ENCODE data around the gene BZW2.
"Not testable (repeated sequence)": the region's sequence is repeated elsewhere in the genome, so short reads cannot be mapped to it uniquely, and the experiment has no call there.

Gene BZW2

DNA sequence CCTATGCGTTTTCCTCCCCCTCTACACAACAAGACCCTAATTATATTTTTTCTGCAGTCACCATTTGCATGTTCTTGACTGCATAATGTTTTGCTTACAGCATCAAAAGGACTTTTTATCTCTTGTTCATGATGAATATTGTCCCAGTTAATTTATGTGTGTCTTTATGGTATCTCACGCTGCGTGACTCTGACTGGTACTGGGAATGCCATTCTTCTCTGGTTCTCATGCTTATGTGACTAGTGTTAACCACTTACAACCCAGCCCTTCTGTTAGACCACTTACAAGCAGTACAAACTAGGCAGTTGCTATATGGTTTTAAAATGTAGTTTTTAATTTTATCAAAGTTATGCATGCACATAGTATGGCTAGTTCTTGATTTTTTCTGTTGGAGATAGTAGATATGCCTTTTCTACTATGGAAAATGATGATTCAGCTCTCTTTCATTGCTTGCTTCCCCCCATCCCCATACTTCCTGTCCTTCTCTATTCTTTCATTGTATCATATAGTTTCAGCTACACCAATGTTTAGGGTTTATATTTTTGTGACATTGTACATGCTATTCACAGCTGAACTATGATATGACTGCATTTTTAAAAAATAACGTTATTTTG is 24.9 kb downstream of the BZW2 start:
- DNase-seq (ENCODE audit: low read depth), result no peak

DNA sequence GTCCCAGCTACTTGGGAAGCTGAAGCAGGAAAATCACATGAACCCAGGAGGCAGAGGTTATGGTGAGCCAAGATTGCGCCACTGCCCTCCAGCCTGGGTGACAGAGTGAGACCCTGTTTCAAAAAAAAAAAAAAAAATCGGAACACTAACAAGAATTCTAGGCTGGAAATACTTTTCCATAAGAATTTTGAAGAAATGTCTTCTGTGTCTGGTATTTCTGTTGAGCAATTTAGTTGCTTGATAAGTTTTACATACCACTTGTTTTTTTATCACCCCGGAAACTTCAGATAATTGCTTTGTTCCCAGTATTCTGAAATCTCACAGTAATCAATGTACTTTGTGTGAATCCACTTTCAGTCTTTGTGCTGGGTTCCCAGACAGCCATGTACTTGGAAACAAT is 25.8 kb downstream of the BZW2 start:
- DNase-seq (ENCODE audit: low read depth), result no peak

DNA sequence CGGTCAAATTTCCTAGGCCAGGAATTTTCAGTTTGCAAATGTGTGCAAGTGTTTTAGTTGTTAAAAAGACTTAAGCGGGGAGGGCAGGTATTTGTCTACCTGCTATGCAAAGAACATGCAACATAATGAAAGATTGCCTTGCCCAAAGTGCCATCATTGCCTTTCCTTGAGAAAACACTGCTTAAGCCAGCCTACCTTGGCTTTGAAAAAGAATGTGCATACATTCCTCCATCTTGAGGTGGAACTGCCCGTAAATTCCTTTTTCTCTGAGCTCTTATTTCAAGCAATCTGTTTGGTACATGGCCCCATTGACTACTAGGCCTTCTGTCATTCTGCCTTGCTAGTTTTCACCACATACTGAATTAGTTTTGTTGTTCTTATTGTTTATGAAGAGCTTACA is 29.3 kb downstream of the BZW2 start:
- no peak for DNase-seq (ENCODE audit: low read depth)

DNA sequence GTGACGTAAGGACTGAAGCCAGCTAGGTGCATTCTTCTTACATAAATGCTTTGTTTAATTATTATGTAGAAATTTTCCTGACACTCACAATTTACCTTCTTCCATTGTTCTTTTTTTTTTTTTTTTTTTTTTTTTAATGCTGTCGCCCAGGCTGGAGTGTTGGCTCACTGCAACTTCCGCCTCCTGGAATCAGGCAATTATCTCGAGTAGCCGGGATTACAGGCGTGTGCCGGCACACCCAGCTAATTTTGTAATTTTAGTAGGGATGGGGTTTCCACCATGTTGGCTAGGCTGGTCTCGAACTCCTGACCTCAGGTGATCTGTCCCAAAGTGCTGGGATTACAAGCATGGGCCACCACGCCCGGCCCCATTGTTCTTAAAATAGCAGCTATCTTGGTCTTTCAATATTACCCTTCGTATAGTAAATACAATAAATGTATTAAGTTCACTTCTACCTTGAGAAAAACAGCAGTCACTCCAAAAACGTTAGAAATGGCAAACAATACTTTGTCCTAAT is 32.1 kb downstream of the BZW2 start:
- DNase-seq (ENCODE audit: low read depth), result no peak

DNA sequence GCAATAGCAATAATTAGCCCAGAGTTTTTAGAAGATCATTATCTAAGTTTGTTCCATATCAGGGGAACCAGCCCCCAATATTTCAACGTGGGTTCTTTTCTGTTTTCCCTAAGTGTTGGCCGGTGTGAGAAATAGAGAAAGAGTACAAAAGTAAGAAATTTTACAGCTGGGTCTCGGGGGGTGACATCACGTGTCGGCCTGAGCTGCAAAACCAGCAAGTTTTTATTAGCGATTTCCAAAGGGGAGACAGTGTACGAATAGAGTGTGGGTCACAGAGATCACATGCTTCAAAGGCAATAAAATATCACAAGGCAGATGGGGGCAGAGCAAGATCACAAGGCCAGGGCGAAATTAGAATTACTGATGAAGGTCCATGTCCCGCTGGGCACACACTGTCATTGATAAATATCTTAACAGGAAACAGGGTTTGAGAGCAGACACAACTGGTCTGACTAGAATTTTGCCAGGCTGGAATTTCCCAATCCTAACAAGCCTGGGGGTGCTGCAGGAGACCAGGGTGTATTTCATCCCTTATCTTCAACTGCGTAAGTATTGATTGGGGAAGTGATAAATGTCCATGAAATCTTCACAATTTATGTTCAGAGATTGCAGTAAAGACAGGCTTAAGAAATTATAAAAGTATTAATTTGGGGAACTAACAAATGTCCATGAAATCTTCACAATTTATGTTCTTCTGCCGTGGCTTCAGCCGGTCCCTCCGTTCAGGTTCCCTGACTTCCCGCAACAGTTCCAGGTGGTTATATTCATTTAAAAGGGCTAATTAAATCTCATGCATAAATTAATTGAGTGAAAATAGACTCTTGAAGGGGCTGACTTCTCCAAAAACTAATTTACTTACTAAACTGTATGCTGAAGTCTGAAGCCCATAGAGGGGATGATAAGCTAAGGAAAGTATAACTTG is 32.9 kb downstream of the BZW2 start:
- DNase-seq (ENCODE audit: low read depth), result not testable (repeated sequence)

DNA sequence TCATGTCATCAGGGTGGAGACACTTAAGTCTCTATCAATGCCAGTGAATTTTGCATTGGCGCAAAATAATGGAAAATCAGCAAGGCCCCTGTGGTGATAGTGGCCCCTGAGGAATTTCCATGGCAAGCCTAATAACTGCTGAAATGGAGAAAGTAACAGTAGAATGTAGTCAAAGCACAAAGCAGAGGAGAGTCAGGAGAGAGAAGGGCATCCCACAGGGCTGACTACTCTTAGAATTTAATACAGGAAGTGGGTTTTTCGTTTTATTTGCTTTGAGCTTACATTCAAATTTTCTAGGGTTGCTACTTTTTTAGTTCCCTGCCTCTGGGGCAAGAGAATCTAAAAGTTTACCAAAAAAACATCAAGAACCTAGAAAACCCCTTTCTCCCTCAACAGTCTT is 39.0 kb downstream of the BZW2 start:
- DNase-seq (ENCODE audit: low read depth), result no peak

DNA sequence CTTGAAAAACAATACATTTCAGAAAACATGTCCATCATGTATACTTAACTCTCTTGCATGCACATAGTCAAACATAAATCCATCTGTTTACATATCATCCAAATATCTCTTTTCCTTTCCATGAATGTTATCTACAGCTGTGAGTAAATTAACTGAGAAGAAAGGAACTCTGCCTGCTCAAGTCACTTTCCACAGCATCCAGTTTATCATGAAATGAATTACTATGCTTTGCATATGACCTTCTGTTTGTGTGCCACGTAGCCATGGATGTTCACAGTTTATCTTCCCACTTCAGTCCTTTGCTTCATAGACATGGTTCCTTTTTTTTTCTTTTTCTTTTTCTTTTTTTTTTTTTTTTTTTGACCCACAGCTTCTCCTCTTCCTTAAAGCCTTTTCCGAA is 39.6 kb downstream of the BZW2 start:
- no peak for DNase-seq (ENCODE audit: low read depth)

DNA sequence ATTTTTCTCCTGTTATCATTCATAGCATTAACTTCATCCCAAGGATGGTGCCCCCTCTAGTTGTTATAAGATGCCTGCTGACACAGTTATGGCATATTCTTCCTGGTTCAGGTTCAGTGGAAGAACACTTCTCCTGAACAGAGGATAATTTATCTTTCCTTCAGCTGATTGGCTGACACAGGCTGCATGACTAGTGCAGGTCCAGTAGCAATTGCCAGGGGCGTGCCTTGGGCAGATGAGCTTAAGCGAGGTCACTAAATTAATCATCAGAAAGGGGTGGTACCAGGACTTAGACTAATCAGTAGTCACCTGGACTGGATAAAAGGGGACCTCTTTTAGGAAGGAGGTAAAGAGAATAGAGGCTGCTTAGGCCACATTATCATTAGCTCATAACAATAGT is 42.3 kb downstream of the BZW2 start:
- DNase-seq (ENCODE audit: low read depth), result no peak

DNA sequence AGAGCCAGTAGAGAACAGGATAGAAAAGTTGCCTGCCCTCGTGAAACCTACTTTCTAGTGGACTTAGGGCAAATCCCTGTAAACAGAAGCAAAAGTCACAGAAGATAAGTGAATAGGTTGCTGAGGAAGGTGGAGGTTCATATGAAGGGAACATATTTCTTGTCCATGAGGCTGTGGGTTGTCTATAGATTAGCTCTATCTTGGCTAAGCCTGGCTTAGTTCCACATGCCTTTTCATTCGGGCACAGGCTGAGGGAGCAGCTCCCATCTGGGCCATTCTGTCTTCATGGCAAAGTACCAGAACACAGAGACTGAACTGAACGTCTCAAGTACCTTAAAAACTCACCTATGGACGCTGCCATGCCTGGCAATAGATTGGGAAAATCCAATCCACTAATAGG is 45.3 kb downstream of the BZW2 start:
- no peak for DNase-seq (ENCODE audit: low read depth)

DNA sequence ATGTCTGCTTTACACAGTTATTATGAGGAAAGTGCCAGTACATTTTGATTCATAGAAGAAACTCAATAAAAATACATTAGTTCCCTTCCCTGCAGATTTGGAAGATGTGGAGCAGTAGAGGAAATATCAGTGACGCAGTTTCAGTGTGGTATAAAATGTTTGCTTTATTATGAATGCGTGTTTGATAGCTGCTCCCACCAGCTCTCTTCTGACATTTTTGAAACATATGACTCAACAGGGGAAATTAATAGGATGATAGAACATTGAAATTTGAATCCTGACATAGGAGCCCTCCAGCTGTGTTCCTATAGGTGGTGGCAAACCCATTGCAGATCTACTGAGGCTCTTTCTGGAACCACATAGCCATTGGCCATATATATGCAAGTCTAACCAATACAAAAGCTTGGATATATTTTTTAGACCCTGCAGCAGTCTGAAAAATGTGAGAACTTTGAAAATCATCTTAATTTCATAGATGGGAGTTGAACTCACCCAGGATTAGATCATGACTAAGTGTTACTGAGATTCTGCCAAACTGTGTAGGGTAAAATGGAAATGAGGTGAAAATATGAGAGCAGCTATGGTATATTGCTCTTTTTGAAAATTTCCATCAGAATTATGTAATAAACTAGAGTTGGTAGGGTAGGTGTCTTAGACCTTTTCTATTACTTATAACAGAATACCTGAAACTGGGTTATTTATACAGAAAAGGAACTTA is 47.8 kb downstream of the BZW2 start:
- DNase-seq (ENCODE audit: low read depth), result no peak

DNA sequence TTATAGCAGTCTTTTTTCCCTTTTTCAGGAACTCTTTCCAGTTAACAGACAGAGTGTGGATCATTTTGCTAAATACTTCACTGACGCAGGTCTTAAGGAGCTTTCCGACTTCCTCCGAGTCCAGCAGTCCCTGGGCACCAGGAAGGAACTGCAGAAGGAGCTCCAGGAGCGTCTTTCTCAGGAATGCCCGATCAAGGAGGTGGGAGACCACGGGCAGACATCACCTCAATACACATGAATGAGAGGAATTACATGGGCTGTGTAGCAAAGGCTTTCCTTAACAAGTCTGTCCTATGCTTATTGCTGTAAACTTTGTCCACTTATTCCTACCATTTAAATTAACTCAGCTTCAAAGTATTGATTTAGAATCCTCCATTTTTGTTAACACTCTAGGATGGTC is 48.8 kb downstream of the BZW2 start:
- no peak for DNase-seq (ENCODE audit: low read depth)

DNA sequence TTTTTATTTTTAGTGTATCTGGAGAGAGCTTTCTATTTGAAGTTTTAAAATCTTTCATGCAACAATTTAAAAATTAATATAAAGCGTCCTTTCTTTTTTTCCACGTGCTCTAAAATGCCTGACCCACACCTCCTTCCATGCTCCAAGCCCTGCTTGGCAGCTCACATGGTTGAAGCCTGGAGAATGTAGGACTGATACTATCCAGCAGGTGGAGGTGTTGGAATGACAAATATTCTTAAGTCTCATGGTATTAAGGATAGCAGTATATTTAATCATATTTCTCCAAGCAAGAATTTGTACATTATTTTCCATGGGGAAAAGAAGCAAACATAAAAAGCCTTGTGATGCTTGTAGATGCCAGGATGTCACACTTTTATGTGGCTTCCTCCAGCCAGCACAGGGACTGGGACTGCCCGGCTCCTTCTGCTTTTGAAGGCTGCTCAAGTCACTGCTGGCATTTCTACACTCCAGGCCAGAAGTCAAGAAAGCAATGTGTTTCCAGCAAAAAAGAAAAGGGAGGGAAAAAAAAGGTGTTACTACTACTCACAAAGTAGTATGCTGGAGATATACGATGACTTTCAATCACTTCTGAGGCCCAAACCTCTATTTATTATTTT is 49.7 kb downstream of the BZW2 start:
- DNase-seq (ENCODE audit: low read depth), result no peak

DNA sequence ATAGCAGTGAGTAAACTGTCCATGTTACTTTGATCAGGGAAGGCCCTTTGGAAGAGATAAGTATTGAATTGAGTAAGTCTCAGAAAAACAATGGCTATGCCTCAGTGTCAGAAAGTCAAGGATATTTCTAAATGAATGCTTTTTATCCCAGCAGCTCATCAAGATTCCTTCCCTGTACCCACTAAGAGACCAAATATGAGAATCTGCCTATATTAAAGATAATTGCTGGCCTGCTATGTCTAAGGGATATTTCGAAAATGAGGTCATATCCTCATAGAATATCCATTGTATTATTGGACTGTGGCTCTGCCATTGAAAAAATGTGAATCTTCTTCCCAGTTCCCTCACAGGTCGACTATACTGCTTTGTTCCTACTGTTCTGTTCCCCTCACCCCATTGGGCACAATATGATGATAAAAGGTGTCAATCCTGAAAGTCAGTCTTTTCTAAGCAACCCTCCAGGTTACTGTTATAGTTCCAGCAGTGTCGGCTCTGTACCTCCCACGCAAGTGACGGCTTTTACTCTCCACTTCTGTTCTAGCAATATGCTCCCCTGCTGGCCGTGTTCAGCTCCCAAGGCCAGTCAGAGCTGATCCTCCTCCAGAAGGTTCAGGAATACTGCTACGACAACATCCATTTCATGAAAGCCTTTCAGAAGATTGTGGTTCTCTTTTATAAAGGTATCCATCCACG is 51.7 kb downstream of the BZW2 start:
- DNase-seq (ENCODE audit: low read depth), result no peak

DNA sequence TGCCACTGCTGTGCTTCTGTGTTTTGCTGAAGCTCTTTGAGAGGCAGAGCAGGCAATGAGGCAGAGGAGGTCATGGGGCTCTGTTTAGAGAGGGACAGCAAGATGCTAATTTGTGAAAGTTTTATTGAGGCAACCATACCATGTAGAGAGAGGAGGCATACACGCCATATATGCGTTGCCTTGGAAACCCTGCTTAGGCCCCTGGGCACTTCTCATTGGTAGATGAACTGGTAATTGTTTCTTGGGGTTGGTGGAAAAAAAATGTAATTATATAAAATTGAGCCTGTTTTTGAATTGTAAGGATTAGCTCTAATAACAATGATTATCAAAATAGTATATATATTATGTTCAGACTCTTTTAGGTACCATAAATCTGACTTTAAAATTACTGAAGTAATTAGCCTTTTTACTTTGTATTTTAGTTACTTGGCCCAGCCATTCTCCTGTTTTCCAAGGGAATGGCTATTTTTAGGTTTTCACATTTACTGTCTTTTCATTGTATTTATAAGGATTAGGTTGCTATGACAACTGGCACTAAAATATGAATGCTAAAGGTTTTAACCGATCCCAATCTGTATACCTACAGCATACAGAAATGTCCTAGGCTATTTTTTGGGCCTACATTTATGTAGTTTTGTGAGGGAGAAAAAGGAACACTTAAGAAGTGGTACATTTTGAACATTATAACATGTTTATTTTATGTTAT is 52.4 kb downstream of the BZW2 start:
- no peak for DNase-seq (ENCODE audit: low read depth)

DNA sequence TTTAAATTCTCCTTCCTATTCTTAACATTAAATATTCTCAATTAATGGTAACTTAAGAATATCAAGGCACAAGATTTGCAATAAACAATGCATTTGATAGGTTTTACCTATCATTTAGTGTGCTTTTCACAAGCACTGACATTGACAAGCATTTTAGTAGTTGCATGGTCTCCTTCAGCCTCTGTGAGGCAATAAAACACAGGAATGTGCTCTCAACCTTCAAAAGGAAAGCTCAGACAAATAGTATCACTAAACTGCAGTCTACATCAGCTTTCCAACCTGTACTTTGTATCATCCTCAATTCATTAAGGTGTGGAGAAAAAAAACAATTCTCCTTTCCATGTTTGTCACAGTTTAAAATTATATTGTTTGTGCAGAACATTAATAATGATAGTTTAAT is 56.5 kb downstream of the BZW2 start:
- DNase-seq (ENCODE audit: low read depth), result no peak

DNA sequence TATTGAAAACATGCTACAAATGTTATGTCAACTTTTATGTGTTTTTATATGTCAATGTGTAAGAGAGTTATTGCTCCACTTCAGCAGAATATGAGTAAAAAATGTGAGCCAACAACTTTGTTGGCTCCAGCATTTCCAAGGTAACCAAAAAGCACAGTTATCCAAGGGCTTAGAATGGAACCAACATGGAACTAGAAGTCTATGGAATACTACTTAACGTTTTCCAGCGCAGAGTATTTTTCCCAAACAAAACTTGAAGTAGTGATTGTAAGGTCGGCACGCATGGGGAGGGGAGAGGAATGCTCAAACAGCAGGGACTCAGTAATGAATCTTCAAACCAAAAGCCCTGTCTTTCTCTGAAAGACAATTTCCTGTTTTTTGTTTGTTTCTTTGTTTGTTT is 62.5 kb downstream of the BZW2 start:
- no peak for DNase-seq (ENCODE audit: low read depth)

DNA sequence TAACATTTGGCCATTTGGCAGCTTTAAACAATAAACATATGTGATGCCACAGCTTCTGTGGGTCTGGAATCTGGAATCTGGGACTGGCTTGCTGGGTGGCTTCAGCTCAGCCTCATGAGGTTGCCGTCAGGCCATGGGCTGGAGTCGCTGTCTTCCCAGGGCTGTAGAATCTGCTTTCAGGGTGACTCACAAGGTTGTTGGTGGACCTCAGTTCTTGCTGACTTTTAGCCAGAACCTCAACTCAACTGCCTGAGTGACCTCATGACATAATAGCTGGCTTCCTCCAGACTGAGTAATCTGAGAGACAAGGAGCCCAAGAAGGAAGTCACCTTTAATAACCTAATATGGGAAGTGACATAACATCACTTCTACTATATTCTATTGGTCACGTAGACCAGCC is 63.0 kb downstream of the BZW2 start:
- DNase-seq (ENCODE audit: low read depth), result no peak

DNA sequence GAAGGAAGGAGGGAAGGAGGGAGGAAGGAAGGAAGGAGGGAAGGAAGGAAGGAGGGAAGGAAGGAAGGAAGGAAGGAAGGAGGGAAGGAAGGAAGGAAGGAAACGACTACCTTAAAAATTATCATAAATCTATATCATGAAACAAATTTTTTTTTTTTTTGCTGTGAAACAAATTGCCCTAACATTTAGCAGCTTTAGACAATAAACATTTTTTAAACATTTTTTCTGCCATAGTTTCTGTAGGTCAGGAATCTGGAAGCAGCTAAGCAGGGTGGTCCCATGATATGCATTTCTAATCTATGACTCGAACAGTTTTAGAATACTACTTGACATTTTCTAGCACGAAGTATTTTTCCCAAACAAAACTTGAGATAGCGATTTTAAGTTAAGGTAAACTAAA is 64.7 kb downstream of the BZW2 start:
- DNase-seq (ENCODE audit: low read depth), result no peak

DNA sequence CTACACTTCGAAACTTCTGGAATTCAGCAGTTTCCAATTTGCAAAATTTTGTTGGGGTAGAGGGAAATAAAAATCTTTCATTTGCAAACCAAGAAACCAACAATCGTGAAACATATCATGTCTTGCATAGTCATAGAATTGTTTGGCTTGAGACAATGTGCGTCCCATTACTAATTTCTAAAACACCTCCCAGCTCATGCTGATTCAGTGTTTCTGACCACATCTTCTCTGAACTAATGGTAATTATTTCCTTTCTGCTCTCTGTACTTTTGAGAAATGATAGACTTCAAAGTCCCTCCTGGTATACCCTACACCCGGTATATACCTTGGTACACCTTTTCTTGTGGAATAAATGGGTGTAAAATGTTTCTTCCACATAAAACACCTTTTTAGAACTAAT is 65.7 kb downstream of the BZW2 start:
- DNase-seq (ENCODE audit: low read depth), result no peak

DNA sequence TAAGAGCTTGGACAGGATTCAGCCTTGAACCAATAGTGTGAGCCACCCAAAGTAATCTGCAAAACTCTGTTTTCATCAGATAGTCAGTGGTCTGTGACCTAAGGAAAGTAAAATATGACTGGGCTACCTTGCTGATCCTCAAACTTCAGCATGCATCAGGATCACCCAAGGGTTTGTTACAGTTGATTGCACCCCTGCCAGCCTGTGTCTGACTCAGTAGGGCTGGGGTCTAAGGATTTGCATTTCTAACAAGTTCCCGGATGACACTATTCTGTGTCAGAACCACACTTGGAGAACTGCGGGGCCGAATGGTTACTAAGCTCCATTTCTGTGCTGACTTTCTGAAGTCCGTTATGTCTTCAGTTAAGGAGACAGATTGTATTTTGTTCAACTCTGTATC is 66.9 kb downstream of the BZW2 start:
- DNase-seq (ENCODE audit: low read depth), result no peak

DNA sequence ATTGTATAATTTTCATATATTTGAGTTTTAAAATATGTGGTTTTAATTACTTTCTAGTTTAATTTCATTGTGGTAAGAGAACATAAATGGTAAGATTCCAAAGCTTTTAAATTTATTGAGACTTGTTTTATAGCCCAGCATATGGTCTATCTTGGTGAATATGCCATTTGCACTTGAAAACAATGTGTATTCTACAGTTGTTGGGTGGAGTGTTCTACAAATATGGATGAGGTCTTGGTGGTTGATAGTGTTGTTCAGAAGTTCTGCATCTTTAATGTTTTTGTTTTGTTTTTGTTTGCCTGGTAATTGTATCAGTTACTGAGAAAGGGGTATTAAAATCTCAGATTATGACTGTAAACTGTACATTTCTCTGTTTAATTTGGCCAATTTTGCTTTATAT is 69.9 kb downstream of the BZW2 start:
- DNase-seq (ENCODE audit: low read depth), result no peak
